Measurements from ENCODE around the gene HOXC11. TPM values are rescaled to one million over a fixed set of nuclear protein-coding genes. Genes with fewer than 3 reads are reported as not detected.

The HOXC11 gene
- polyA plus RNA-seq, 4 donors, result 1.6 to 3.9 (median 3.3) TPM

GRCh38 chr12:53971686-53972085 is 1.2 kb upstream of the HOXC11 start:
- DNase-seq (ENCODE audit: low read depth in 4 of 4, low spot score in 3 of 4), result no peak

GRCh38 chr12:53972152-53972702 is 699 bp upstream of the HOXC11 start:
- DNase-seq (ENCODE audit: low read depth in 4 of 4, low spot score in 3 of 4), result no peak

GRCh38 chr12:53973236-53974042 is 513 bp downstream of the HOXC11 start:
- DNase-seq (ENCODE audit: low read depth in 4 of 4, low spot score in 3 of 4), result no peak

GRCh38 chr12:53974084-53975063 is 1.4 kb downstream of the HOXC11 start, which contains the start of gene HOTAIR:
Gene HOTAIR, minus strand, starts transcription at chr12:53974954.
- no peak for DNase-seq (ENCODE audit: low read depth in 4 of 4, low spot score in 3 of 4)

- DNase-seq (ENCODE audit: low read depth in 4 of 4, low spot score in 3 of 4), result no peak
Measured at GRCh38 chr12:53975064-53975471, 2.1 kb downstream of the HOXC11 start.

- DNase-seq (ENCODE audit: low read depth in 4 of 4, low spot score in 3 of 4), result no peak
Measured at GRCh38 chr12:53975479-53976152, 2.7 kb downstream of the HOXC11 start.

GRCh38 chr12:53976172-53976822 is 3.4 kb downstream of the HOXC11 start:
- no peak for DNase-seq (ENCODE audit: low read depth in 4 of 4, low spot score in 3 of 4)

- no peak for DNase-seq (ENCODE audit: low read depth in 4 of 4, low spot score in 3 of 4)
Measured at GRCh38 chr12:53976823-53977595, 4.1 kb downstream of the HOXC11 start.

GRCh38 chr12:53977596-53978445 is 4.9 kb downstream of the HOXC11 start:
- no peak for DNase-seq (ENCODE audit: low read depth in 4 of 4, low spot score in 3 of 4)

GRCh38 chr12:53978477-53979356 is 5.8 kb downstream of the HOXC11 start:
- DNase-seq (ENCODE audit: low read depth in 4 of 4, low spot score in 3 of 4), result no peak

GRCh38 chr12:53980104-53980801 is 7.3 kb downstream of the HOXC11 start:
- DNase-seq (ENCODE audit: low read depth in 4 of 4, low spot score in 3 of 4), result no peak

GRCh38 chr12:53980802-53981496 is 8.0 kb downstream of the HOXC11 start:
- DNase-seq (ENCODE audit: low read depth in 4 of 4, low spot score in 3 of 4), result no peak

- DNase-seq (ENCODE audit: low read depth in 4 of 4, low spot score in 3 of 4), result no peak
Measured at GRCh38 chr12:53981634-53982565, 9.0 kb downstream of the HOXC11 start.

GRCh38 chr12:53982648-53983567 is 10.0 kb downstream of the HOXC11 start:
- no peak for DNase-seq (ENCODE audit: low read depth in 4 of 4, low spot score in 3 of 4)
